Esophagus muscularis mucosa (tissue), 3 donors: ENCODE results near the gene EIF2B4.

Experiments
- POLR2AphosphoS5 ChIP-seq, 2 donors: sonication (generic); formaldehyde crosslinking; IDR thresholded peaks; one replicate each; pipeline ENCODE4 v1.6.1; 2017; ENCODE audit warnings: antibody characterized with exemption in 2 of 2
- TF ChIP-seq, protein P1 (sequence below), 3 experiments: fragments of 200-600 bp in 2 of 3; fragments of 450-650 bp in 1 of 3; sonication (generic) in 2 of 3; IDR thresholded peaks; one replicate each; pipeline ENCODE4 v1.5.1; 2017 to 2019; ENCODE audit warnings: antibody characterized with exemption in 3 of 3, mild to moderate bottlenecking in 2 of 3, moderate library complexity in 1 of 3

- no peak for TF ChIP-seq POLR2AphosphoS5 (IDR thresholded peaks at IDR 0.05)
- TF ChIP-seq, protein P1, sequence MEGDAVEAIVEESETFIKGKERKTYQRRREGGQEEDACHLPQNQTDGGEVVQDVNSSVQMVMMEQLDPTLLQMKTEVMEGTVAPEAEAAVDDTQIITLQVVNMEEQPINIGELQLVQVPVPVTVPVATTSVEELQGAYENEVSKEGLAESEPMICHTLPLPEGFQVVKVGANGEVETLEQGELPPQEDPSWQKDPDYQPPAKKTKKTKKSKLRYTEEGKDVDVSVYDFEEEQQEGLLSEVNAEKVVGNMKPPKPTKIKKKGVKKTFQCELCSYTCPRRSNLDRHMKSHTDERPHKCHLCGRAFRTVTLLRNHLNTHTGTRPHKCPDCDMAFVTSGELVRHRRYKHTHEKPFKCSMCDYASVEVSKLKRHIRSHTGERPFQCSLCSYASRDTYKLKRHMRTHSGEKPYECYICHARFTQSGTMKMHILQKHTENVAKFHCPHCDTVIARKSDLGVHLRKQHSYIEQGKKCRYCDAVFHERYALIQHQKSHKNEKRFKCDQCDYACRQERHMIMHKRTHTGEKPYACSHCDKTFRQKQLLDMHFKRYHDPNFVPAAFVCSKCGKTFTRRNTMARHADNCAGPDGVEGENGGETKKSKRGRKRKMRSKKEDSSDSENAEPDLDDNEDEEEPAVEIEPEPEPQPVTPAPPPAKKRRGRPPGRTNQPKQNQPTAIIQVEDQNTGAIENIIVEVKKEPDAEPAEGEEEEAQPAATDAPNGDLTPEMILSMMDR (IDR thresholded peaks at IDR 0.05), result no peak
These were observed 45.4 kb downstream of the EIF2B4 start for GRCh38 chr2:27324720-27325119.
